GM12878 (cell line): ENCODE measurements around the gene PAF1. TPM values are rescaled to one million over a fixed set of nuclear protein-coding genes. Genes with fewer than 3 reads are reported as not detected.

Experiments used
- BRCA1 ChIP-seq: IDR thresholded peaks from 2 replicates; pipeline ENCODE4 v1.6.1; 2011; ENCODE audit warnings: low read depth, low read length, improper control_type of control experiment
- DPF2 ChIP-seq: fragments of 450-650 bp; IDR thresholded peaks from 2 replicates; pipeline ENCODE4 v1.6.1; 2017; ENCODE audit warnings: mild to moderate bottlenecking
- EGR1 ChIP-seq, 2 experiments: IDR thresholded peaks; 1 replicate in 1 of 2; 2 replicates in 1 of 2; pipeline ENCODE4 v1.6.1; 2011 to 2012; ENCODE audit warnings: low read depth in 2 of 2, low read length in 2 of 2, borderline replicate concordance in 1 of 2, mild to moderate bottlenecking in 1 of 2, moderate library complexity in 1 of 2
- EP300 ChIP-seq, 2 experiments: fragments of 150-350 bp in 1 of 2; IDR thresholded peaks; 2 replicates each; pipeline ENCODE4 v1.6.1; 2011 to 2012; ENCODE audit warnings: low read depth in 2 of 2, low read length in 2 of 2, borderline replicate concordance in 1 of 2, improper control_type of control experiment in 1 of 2, inconsistent platforms in 1 of 2; ENCODE audit not compliant: control insufficient read depth in 1 of 2
- ESRRA ChIP-seq: IDR thresholded peaks from 2 replicates; pipeline ENCODE4 v1.6.1; 2012; ENCODE audit warnings: mild to moderate bottlenecking, low read length, improper control_type of control experiment
- EZH2 ChIP-seq: IDR thresholded peaks from 2 replicates; pipeline ENCODE4 v1.6.1; 2012; ENCODE audit warnings: low read depth, mild to moderate bottlenecking, control low read depth, inconsistent platforms, low read length, borderline replicate concordance; ENCODE audit not compliant: control insufficient read depth
- GATAD2B ChIP-seq: fragments of 450-650 bp; conservative IDR thresholded peaks from 2 replicates; pipeline ENCODE4 v1.6.1; 2017; ENCODE audit warnings: low read depth, mild to moderate bottlenecking, moderate library complexity
- HSF1 ChIP-seq: fragments of 150-350 bp; IDR thresholded peaks from 2 replicates; pipeline ENCODE4 v1.6.1; 2014; ENCODE audit warnings: mild to moderate bottlenecking, low read depth, low read length
- KLF5 ChIP-seq: fragments of 450-650 bp; IDR thresholded peaks from 2 replicates; pipeline ENCODE4 v1.6.1; 2014; ENCODE audit warnings: mild to moderate bottlenecking; ENCODE audit not compliant: partially characterized antibody
- MEF2B ChIP-seq: fragments of 450-650 bp; IDR thresholded peaks from 2 replicates; pipeline ENCODE4 v1.6.1; 2018; ENCODE audit warnings: mild to moderate bottlenecking, moderate library complexity; ENCODE audit not compliant: partially characterized antibody, poor library complexity, severe bottlenecking
- MTA3 ChIP-seq: IDR thresholded peaks from 2 replicates; pipeline ENCODE4 v1.6.1; 2012; ENCODE audit warnings: low read length, inconsistent platforms, borderline replicate concordance
- NFXL1 ChIP-seq: fragments of 450-650 bp; IDR thresholded peaks from 2 replicates; pipeline ENCODE4 v1.6.1; 2017; ENCODE audit warnings: antibody characterized with exemption, mild to moderate bottlenecking, borderline replicate concordance
- NR2C1 ChIP-seq: fragments of 450-650 bp; IDR thresholded peaks from 2 replicates; pipeline ENCODE4 v1.6.1; 2017; ENCODE audit warnings: antibody characterized with exemption, mild to moderate bottlenecking, moderate library complexity
- POLR2A ChIP-seq: IDR thresholded peaks from 2 replicates; pipeline ENCODE4 v1.6.1; 2011; ENCODE audit warnings: low read depth, mild to moderate bottlenecking, low read length
- POLR2AphosphoS5 ChIP-seq: IDR thresholded peaks from 2 replicates; pipeline ENCODE4 v1.6.1; 2011; ENCODE audit warnings: mild to moderate bottlenecking, low read length, inconsistent platforms
- RAD21 ChIP-seq: IDR thresholded peaks from 2 replicates; pipeline ENCODE4 v1.6.1; 2011; ENCODE audit warnings: mild to moderate bottlenecking, low read depth, low read length, moderate library complexity; ENCODE audit not compliant: insufficient read depth
- SIN3A ChIP-seq: IDR thresholded peaks from 2 replicates; pipeline ENCODE4 v1.6.1; 2012; ENCODE audit warnings: low read depth, low read length, improper control_type of control experiment
- SMAD5 ChIP-seq: IDR thresholded peaks from 2 replicates; pipeline ENCODE4 v1.6.1; 2016; ENCODE audit warnings: antibody characterized with exemption, low read depth
- SRF ChIP-seq, 2 experiments: IDR thresholded peaks; 2 replicates each; pipeline ENCODE4 v1.6.1; 2011; ENCODE audit warnings: low read depth in 2 of 2, low read length in 2 of 2, mild to moderate bottlenecking in 1 of 2, moderate library complexity in 1 of 2
- WRNIP1 ChIP-seq: IDR thresholded peaks from 2 replicates; pipeline ENCODE4 v1.6.1; 2011; ENCODE audit warnings: low read depth, low read length, improper control_type of control experiment, borderline replicate concordance
- ZBTB11 ChIP-seq: fragments of 450-650 bp; formaldehyde crosslinking; IDR thresholded peaks from 2 replicates; pipeline ENCODE4 v1.5.0; 2022; ENCODE audit warnings: mild to moderate bottlenecking, missing genetic modification characterization
- ZNF24 ChIP-seq: fragments of 450-650 bp; IDR thresholded peaks from 2 replicates; pipeline ENCODE4 v1.6.1; 2017; ENCODE audit warnings: antibody characterized with exemption, mild to moderate bottlenecking
- ZNF274 ChIP-seq: IDR thresholded peaks from one replicate; pipeline ENCODE4 v1.8.0; 2011; ENCODE audit not compliant: insufficient read length, insufficient read depth
- ZZZ3 ChIP-seq: IDR thresholded peaks from 2 replicates; pipeline ENCODE4 v1.6.1; 2011; ENCODE audit warnings: low read depth; ENCODE audit not compliant: control insufficient read depth, insufficient read length
- polyA plus RNA-seq, 11 experiments: library from polyadenylated mRNA; depleted of rRNA in 4 of 11; unstranded in 6 of 11; stranded (reverse) in 5 of 11; fragments of >200 nt; fragmentation: Nextera tagmentation in 4 of 11; fragmentation: Illumina TruSeq in 1 of 11; extraction: Ambion mirVana in 4 of 11; extraction: Trizol in 1 of 11; gene quantifications; 1 replicate in 1 of 11; 2 replicates in 10 of 11; pipeline versions ENCODE4 v1.2.1 to v1.2.3, GENCODE V29; 2011 to 2016; ENCODE audit warnings: inconsistent platforms in 2 of 11, missing spikeins in 2 of 11, low read depth in 1 of 11
- total RNA-seq, 4 experiments: library from RNA; depleted of rRNA in 3 of 4; stranded (reverse); fragments of >200 nt in 3 of 4; fragmentation: Illumina TruSeq in 1 of 4; extraction: Trizol in 1 of 4; gene quantifications; 2 replicates each; pipeline versions ENCODE4 v1.2.1 to v1.2.3, GENCODE V29; 2013 to 2021
- TF ChIP-seq, protein P1 (sequence below): IDR thresholded peaks from 2 replicates; pipeline ENCODE4 v1.6.1; 2012; ENCODE audit warnings: low read depth, low read length, improper control_type of control experiment

The PAF1 gene
- total and polyA plus RNA-seq, 10 of the 15 experiments (the other 5 are each of a cell fraction or from before 2014, with no cell fraction given), result 1.7 to 45.8 (median 39.6) TPM

- TF ChIP-seq NR2C1, result peak; percentile 16
- TF ChIP-seq EZH2, result no peak
- TF ChIP-seq KLF5, result peak; percentile 57
- TF ChIP-seq EGR1 (IDR thresholded peaks at IDR 0.05; ENCODE audit: borderline replicate concordance in 1 of 2, low read depth in 2 of 2, low read length in 2 of 2), result peak in 1 of 2 experiments; percentile 78; a peak in 2 of 3 replicates
- TF ChIP-seq ZNF24, result peak; percentile 98
- peak; percentile 52; the same call in 1 of the 2 replicates for TF ChIP-seq SIN3A
- peak; percentile 81 to 99 for TF ChIP-seq SRF (IDR thresholded peaks at IDR 0.05; ENCODE audit: low read depth in 2 of 2, low read length in 2 of 2)
- TF ChIP-seq ESRRA, result peak; percentile 38; the same call in 1 of the 2 replicates
- no peak for TF ChIP-seq SMAD5
- TF ChIP-seq MEF2B, result peak; percentile 42
- TF ChIP-seq, protein P1, sequence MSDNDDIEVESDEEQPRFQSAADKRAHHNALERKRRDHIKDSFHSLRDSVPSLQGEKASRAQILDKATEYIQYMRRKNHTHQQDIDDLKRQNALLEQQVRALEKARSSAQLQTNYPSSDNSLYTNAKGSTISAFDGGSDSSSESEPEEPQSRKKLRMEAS, result 0 out of 2 replicates have a peak, but pooled peaks have one; percentile 34
- TF ChIP-seq RAD21, result peak; percentile 44
- TF ChIP-seq POLR2A, result peak; percentile 87
- peak; percentile 94 for TF ChIP-seq DPF2
- peak; percentile 48 for TF ChIP-seq ZBTB11 (CRISPR knock-in tag)
- TF ChIP-seq EP300 (IDR thresholded peaks at IDR 0.05; ENCODE audit: borderline replicate concordance in 1 of 2, control insufficient read depth in 1 of 2, low read depth in 2 of 2, low read length in 2 of 2), result peak; percentile 26 to 31; a peak in 2 of 4 replicates
- peak; percentile 100 for TF ChIP-seq GATAD2B
- TF ChIP-seq BRCA1, result no peak
- 0 out of 2 replicates have a peak, but pooled peaks have one; percentile 47 for TF ChIP-seq HSF1
- no peak for TF ChIP-seq ZNF274
- TF ChIP-seq WRNIP1, result no peak
- no peak for TF ChIP-seq MTA3
- TF ChIP-seq ZZZ3, result no peak
- TF ChIP-seq POLR2AphosphoS5, result peak; percentile 96
- no peak for TF ChIP-seq NFXL1
Measured at GRCh38 chr19:39412100-39412866, 21.4 kb upstream of the PAF1 start, which contains the start of gene PLEKHG2 (continued).
